GM12878 (cell line): ENCODE results near the gene LTB. TPM values are rescaled to one million over a fixed set of nuclear protein-coding genes. Genes with fewer than 3 reads are reported as not detected.
A peak's percentile ranks its signal among the peaks of the same experiment; 100 is the strongest.

ENCODE experiments used
- ATAC-seq: fragments of 200-7000 bp; cut with Tn5 transposase; 3 replicates; pipeline ENCODE4 v1.9.1; 2020; ENCODE audit warnings: mild to moderate bottlenecking, moderate library complexity
- BruUV-seq: library from RNA; stranded (reverse); fragments of 400-500 nt; replicated peaks from 2 replicates; lab custom pipeline; 2021; lab: Mats Ljungman, UMichigan
- CTCF ChIA-PET: fragments of 300-600 bp; sonication (Branson Sonifier 250); formaldehyde crosslinking; extraction: SDS; loops from one replicate; lab custom pipeline; 2021; ENCODE audit warnings: inconsistent platforms; lab: Yijun Ruan, JAX
- POLR2A ChIA-PET: fragments of 350-600 bp; formaldehyde crosslinking; extraction: SDS; loops from one replicate; lab custom pipeline; 2021; ENCODE audit warnings: inconsistent platforms; lab: Charles Lee
- RAD21 ChIA-PET: fragments of 300-600 bp; sonication (Branson Sonifier 250); formaldehyde crosslinking; loops from one replicate; lab custom pipeline; 2023; ENCODE audit warnings: antibody characterized with exemption; ENCODE audit not compliant: unreplicated experiment; lab: Charles Lee
- SMC1A ChIA-PET: fragments of 300-600 bp; sonication (Branson Sonifier 250); formaldehyde crosslinking; loops from one replicate; lab custom pipeline; 2023; ENCODE audit not compliant: unreplicated experiment, uncharacterized antibody; lab: Charles Lee
- DNase-seq: peaks from one replicate; pipeline ENCODE4 v3.0.0-alpha.2; 2011; ENCODE audit warnings: low read depth, low spot score
- FAIRE-seq: peaks from 3 replicates; lab custom pipeline; 2011; peaks lifted over from hg19 to GRCh38; lab: Jason Lieb, UNC
- H2AFZ ChIP-seq: 2 replicates; pipeline ENCODE4 v1.6.0; 2011; ENCODE audit warnings: low read depth, low read length, control low read depth; ENCODE audit not compliant: control insufficient read depth
- H3K27ac ChIP-seq: 2 replicates; pipeline ENCODE4 v1.5.1; 2011; ENCODE audit warnings: control low read depth; ENCODE audit not compliant: control insufficient read depth, insufficient read depth
- H3K27me3 ChIP-seq, 2 experiments: replicated peaks in 1 of 2; 2 replicates each; pipeline versions ENCODE4 v1.6.0 to v1.6.1; 2011; ENCODE audit warnings: low read length in 1 of 2; ENCODE audit not compliant: control insufficient read depth in 2 of 2, insufficient read depth in 2 of 2
- H3K36me3 ChIP-seq, 2 experiments: 2 replicates each; pipeline ENCODE4 v1.5.1; 2011; ENCODE audit warnings: low read length in 1 of 2; ENCODE audit not compliant: control insufficient read depth in 2 of 2, insufficient read depth in 2 of 2
- H3K4me1 ChIP-seq: 2 replicates; pipeline ENCODE4 v1.6.1; 2011; ENCODE audit warnings: mild to moderate bottlenecking, low read length, moderate library complexity, mixed read lengths; ENCODE audit not compliant: control insufficient read depth, insufficient read depth
- H3K4me2 ChIP-seq: 2 replicates; pipeline ENCODE4 v1.6.0; 2011; ENCODE audit warnings: control low read depth; ENCODE audit not compliant: control insufficient read depth, insufficient read depth
- H3K4me3 ChIP-seq: fragments of 200-600 bp; sonication (generic); 2 replicates; pipeline ENCODE4 v1.5.1; 2016
- H3K79me2 ChIP-seq: 2 replicates; pipeline ENCODE4 v1.6.0; 2011; ENCODE audit warnings: low read length; ENCODE audit not compliant: control insufficient read depth, insufficient read depth
- H3K9ac ChIP-seq: 2 replicates; pipeline ENCODE4 v1.8.0; 2011; ENCODE audit warnings: low read length, control low read depth, mixed read lengths; ENCODE audit not compliant: control insufficient read depth, insufficient read depth
- H3K9me3 ChIP-seq: replicated peaks from 3 replicates; pipeline ENCODE4 v1.5.1; 2011; ENCODE audit warnings: mild to moderate bottlenecking, low read length; ENCODE audit not compliant: control insufficient read depth, insufficient read depth
- H4K20me1 ChIP-seq: 2 replicates; pipeline ENCODE4 v1.6.0; 2011; ENCODE audit not compliant: control insufficient read depth, insufficient read depth
- BRCA1 ChIP-seq: IDR thresholded peaks from 2 replicates; pipeline ENCODE4 v1.6.1; 2011; ENCODE audit warnings: low read depth, low read length, improper control_type of control experiment
- CBX3 ChIP-seq: fragments of 200-600 bp; sonication (generic); IDR thresholded peaks from 2 replicates; pipeline ENCODE4 v1.6.1; 2016; ENCODE audit warnings: low read depth, borderline replicate concordance
- CEBPB ChIP-seq, 2 experiments: fragments of 150-350 bp in 1 of 2; IDR thresholded peaks; 2 replicates each; pipeline ENCODE4 v1.6.1; 2012 to 2014; ENCODE audit warnings: low read depth in 2 of 2, low read length in 2 of 2, borderline replicate concordance in 1 of 2, inconsistent platforms in 1 of 2
- IRF4 ChIP-seq: IDR thresholded peaks from 2 replicates; pipeline ENCODE4 v1.6.1; 2011; ENCODE audit warnings: low read depth, low read length
- NRF1 ChIP-seq: conservative IDR thresholded peaks from 2 replicates; pipeline ENCODE4 v1.6.1; 2011; ENCODE audit warnings: mild to moderate bottlenecking, low read depth, low read length, improper control_type of control experiment
- STAT3 ChIP-seq: IDR thresholded peaks from 2 replicates; pipeline ENCODE4 v1.6.1; 2011; ENCODE audit warnings: low read depth, low read length, improper control_type of control experiment
- WGBS: methylation state at CpG from one replicate; pipeline ENCODE4 v1.1.6; 2016; ENCODE audit warnings: low lambda C conversion rate; ENCODE audit not compliant: insufficient replicate concordance, insufficient coverage; ENCODE audit errors: missing lambda C conversion rate; 5-methylcytosine and 5-hydroxymethylcytosine counted together
- in situ Hi-C: fragments of 300-500 bp; cut with MboI; formaldehyde crosslinking; loops from 9 replicates; pipeline ENCODE4 v1.14.3; 2018; ENCODE audit warnings: mixed read lengths
- intact Hi-C: fragments of 100-400 bp; cut with micrococcal nuclease; formaldehyde crosslinking; loops from one replicate; pipeline ENCODE4 v1.14.2; 2022; ENCODE audit not compliant: unreplicated experiment
- polyA plus RNA-seq, 11 experiments: library from polyadenylated mRNA; depleted of rRNA in 4 of 11; unstranded in 6 of 11; stranded (reverse) in 5 of 11; fragments of >200 nt; fragmentation: Nextera tagmentation in 4 of 11; fragmentation: Illumina TruSeq in 1 of 11; extraction: Ambion mirVana in 4 of 11; extraction: Trizol in 1 of 11; gene quantifications; 1 replicate in 1 of 11; 2 replicates in 10 of 11; pipeline versions ENCODE4 v1.2.1 to v1.2.3, GENCODE V29; 2011 to 2016; ENCODE audit warnings: inconsistent platforms in 2 of 11, missing spikeins in 2 of 11, low read depth in 1 of 11
- total RNA-seq, 4 experiments: library from RNA; depleted of rRNA in 3 of 4; stranded (reverse); fragments of >200 nt in 3 of 4; fragmentation: Illumina TruSeq in 1 of 4; extraction: Trizol in 1 of 4; gene quantifications; 2 replicates each; pipeline versions ENCODE4 v1.2.1 to v1.2.3, GENCODE V29; 2013 to 2021

Gene LTB
- total and polyA plus RNA-seq, 10 of the 15 experiments (the other 5 are each of a cell fraction or from before 2014, with no cell fraction given), result 0.71 to 74.3 (median 20.0) TPM

- Histone ChIP-seq H3K27ac (peak overlapping the region; percentile 96), H3K79me2 (peaks cover 39% of the 10 kb centered on the region), H3K4me1 (peaks cover 3% of the 10 kb centered on the region), H3K9ac (peak overlapping the region; percentile 99), H4K20me1 (peaks cover 4% of the 10 kb centered on the region; the same call in 1 of the 2 replicates), H3K27me3 (no peaks in the 10 kb centered on the region), H2AFZ (no peak overlapping the region), H3K36me3 (peaks cover 26 to 32% of the 10 kb centered on the region in 2 experiments), H3K9me3 (no peaks in the 10 kb centered on the region), H3K4me3 (peak overlapping the region; percentile 86), H3K4me2 (peak overlapping the region; percentile 74)
- WGBS, result 7% methylated on average over 4 of the region's 4 CpGs
- ChIA-PET RAD21 (interaction anchor here (0.6 to 2.6 kb wide), 7 partner anchors 23 to 208 kb away, joined by 3 to 11 read pairs (median 3); partner anchors contain the start of genes ATP6V1G2, BAG6, NFKBIL1 and TNF), POLR2A (interaction anchor here (0.6 to 5.2 kb wide), 19 partner anchors 12 to 313 kb away, joined by 3 to 58 read pairs (median 3); partner anchors contain the start of genes ABHD16A, APOM, BAG6 and C6orf47), CTCF (interaction anchor here (0.9 to 3.0 kb wide), 11 partner anchors 22 to 81 kb away, joined by 3 to 17 read pairs (median 4); partner anchors contain the start of genes ABHD16A, ATP6V1G2, BAG6 and LY6G5C), SMC1A (interaction anchor here (0.7 to 2.9 kb wide), 16 partner anchors 12 to 241 kb away, joined by 3 to 15 read pairs (median 4); partner anchors contain the start of genes BAG6, C6orf47, DDX39B and GPANK1)
- no peak for ATAC-seq
- in situ Hi-C loops, result no loop called here
- no peak for DNase-seq
- BruUV-seq, result no TSS peak
- TF ChIP-seq STAT3, result no peak
- TF ChIP-seq BRCA1, result no peak
- TF ChIP-seq IRF4, result no peak
- no peak for TF ChIP-seq CEBPB (IDR thresholded peaks at IDR 0.05; ENCODE audit: borderline replicate concordance in 1 of 2, low read depth in 2 of 2, low read length in 2 of 2)
- TF ChIP-seq NRF1, result no peak
- no peak for TF ChIP-seq CBX3
- intact Hi-C loops, result no loop called here
- FAIRE-seq, result no peak
Observed at GRCh38 chr6:31621991-31622390, 39.8 kb upstream of the LTB start.
